ENCODE data around the gene USP36. TPM values are rescaled to one million over a fixed set of nuclear protein-coding genes. Genes with fewer than 3 reads are reported as not detected.
"Not testable (repeated sequence)": the region's sequence is repeated elsewhere in the genome, so short reads cannot be mapped to it uniquely, and the experiment has no call there.

The USP36 gene
- total RNA-seq = 93.8 and 107 TPM in 2 replicates

- ATAC-seq (ENCODE audit: low read depth) (peak; percentile 85), DNase-seq (peak; percentile 99)
- intact Hi-C loops (cut with micrococcal nuclease) = loop anchor here (1.0 to 5.0 kb wide), 9 partner anchors 48 to 1752 kb away; partner anchors contain the start of genes CYTH1, SEC14L1 and SOCS3
- no peaks in the 10 kb centered on the region for H3K27me3 Mint-ChIP-seq
- CTCF ChIA-PET = interaction anchor here (1.0 kb wide), 2 partner anchors 25 to 130 kb away, joined by 3 to 5 read pairs; no protein-coding TSS in a partner anchor
- POLR2A ChIA-PET = interaction anchor here (0.6 to 1.2 kb wide), 9 partner anchors 48 to 883 kb away, joined by 3 to 8 read pairs (median 4); partner anchors contain the start of gene TNRC6C
- H3K4me3 Mint-ChIP-seq = peak within 1 kb of the TSS; percentile 93
- TF ChIP-seq CTCF (IDR thresholded peaks at IDR 0.05) = no peak
- peaks cover 42% of the 10 kb centered on the region for H3K4me1 Mint-ChIP-seq
- H3K36me3 Mint-ChIP-seq (ENCODE audit: low read depth) = peaks cover 30% of the 10 kb centered on the region
- H3K27ac Mint-ChIP-seq = peak within 1 kb of the TSS; percentile 94
- no peaks in the 10 kb centered on the region for H3K9me3 Mint-ChIP-seq
Observed at GRCh38 chr17:78840780-78841611, at the start of gene USP36. Gene USP36, minus strand, starts transcription at chr17:78840814. Its CDS starts 4,451 bp downstream, at chr17:78836363.

GRCh38 chr17:78890096-78890495 is 49.5 kb upstream of the USP36 start:
- not testable (repeated sequence) for H3K36me3 Mint-ChIP-seq (ENCODE audit: low read depth); H3K9me3 Mint-ChIP-seq; ATAC-seq (ENCODE audit: low read depth); H3K27me3 Mint-ChIP-seq; DNase-seq
- intact Hi-C loops (cut with micrococcal nuclease) = loop anchor here (5.0 kb wide), 1 partner anchor 108 kb away; the partner anchor contains the start of gene CYTH1
- ChIA-PET POLR2A (interaction anchor here (0.7 to 1.6 kb wide), 9 partner anchors 12 to 1567 kb away, joined by 3 to 8 read pairs (median 3); no protein-coding TSS in a partner anchor), CTCF (interaction anchor here (1.6 to 4.7 kb wide), 2 partner anchors 25 to 82 kb away, joined by 6 to 40 read pairs; no protein-coding TSS in a partner anchor)
- peak overlapping the region; percentile 90 for H3K4me3 Mint-ChIP-seq
- H3K4me1 Mint-ChIP-seq = peaks cover 59% of the 10 kb centered on the region
- H3K27ac Mint-ChIP-seq = peak overlapping the region; percentile 94

DNA sequence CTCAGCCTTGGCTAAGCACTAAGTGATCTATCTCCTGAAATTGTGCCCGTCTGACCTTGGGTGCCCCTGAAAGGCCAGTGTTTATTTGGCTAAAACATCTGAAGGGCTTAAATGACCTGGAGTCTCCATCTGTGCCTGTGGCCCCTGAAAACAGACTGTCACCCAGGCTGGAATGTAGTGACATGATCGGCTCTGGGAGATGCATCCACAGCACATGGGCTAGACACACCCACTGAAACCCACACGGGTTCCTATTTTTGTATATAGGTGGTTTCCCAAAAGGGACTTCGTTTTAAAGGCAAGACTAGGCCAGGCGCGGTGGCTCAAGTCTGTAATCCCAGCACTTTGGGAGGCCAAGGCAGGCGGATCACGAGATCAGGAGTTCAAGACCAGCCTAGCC is 48.9 kb upstream of the USP36 start:
- Mint-ChIP-seq H3K9me3 (no peaks in the 10 kb centered on the region), H3K4me1 (peaks cover 59% of the 10 kb centered on the region), H3K36me3 (ENCODE audit: low read depth) (peaks cover 5% of the 10 kb centered on the region), H3K27me3 (no peaks in the 10 kb centered on the region), H3K4me3 (peak overlapping the region; percentile 90), H3K27ac (peak overlapping the region; percentile 94)
- no peak for TF ChIP-seq CTCF (IDR thresholded peaks at IDR 0.05)
- DNase-seq (peak; percentile 44), ATAC-seq (ENCODE audit: low read depth) (peak; percentile 73)
- ChIA-PET POLR2A (interaction anchor here (0.7 to 1.6 kb wide), 8 partner anchors 11 to 1566 kb away, joined by 3 to 8 read pairs (median 4); partner anchors contain the start of gene CANT1), CTCF (interaction anchor here (4.7 kb wide), 1 partner anchor 24 kb away, joined by 40 read pairs; no protein-coding TSS in a partner anchor)
- intact Hi-C loops (cut with micrococcal nuclease) = loop anchor here (1.0 to 2.0 kb wide), 5 partner anchors 10 to 81 kb away; partner anchors contain the start of gene USP36

GRCh38 chr17:78888941-78889518 is 48.4 kb upstream of the USP36 start:
- POLR2A ChIA-PET = interaction anchor here (0.7 to 1.6 kb wide), 7 partner anchors 11 to 505 kb away, joined by 3 to 8 read pairs (median 5); partner anchors contain the start of gene CANT1
- Mint-ChIP-seq H3K4me3 (peak overlapping the region; percentile 90), H3K27ac (peak overlapping the region; percentile 94), H3K4me1 (peaks cover 59% of the 10 kb centered on the region), H3K36me3 (ENCODE audit: low read depth) (peaks cover 5% of the 10 kb centered on the region), H3K9me3 (no peaks in the 10 kb centered on the region), H3K27me3 (no peaks in the 10 kb centered on the region)
- TF ChIP-seq CTCF (IDR thresholded peaks at IDR 0.05) = no peak
- intact Hi-C loops (cut with micrococcal nuclease) = loop anchor here (1.0 to 2.0 kb wide), 5 partner anchors 10 to 82 kb away; partner anchors contain the start of gene USP36
- CTCF ChIA-PET = interaction anchor here (4.7 kb wide), 1 partner anchor 24 kb away, joined by 40 read pairs; no protein-coding TSS in a partner anchor
- ATAC-seq (ENCODE audit: low read depth) (peak; percentile 51), DNase-seq (peak; percentile 41)

GRCh38 chr17:78886954-78887353 is 46.3 kb upstream of the USP36 start:
- ATAC-seq (ENCODE audit: low read depth) (no peak), DNase-seq (no peak)
- Mint-ChIP-seq H3K27me3 (peaks cover 4% of the 10 kb centered on the region), H3K4me1 (peaks cover 59% of the 10 kb centered on the region), H3K9me3 (no peaks in the 10 kb centered on the region), H3K36me3 (ENCODE audit: low read depth) (no peaks in the 10 kb centered on the region), H3K4me3 (no peak overlapping the region), H3K27ac (peak overlapping the region; percentile 50)
- POLR2A ChIA-PET = interaction anchor here (0.6 kb wide), 1 partner anchor 32 kb away, joined by 4 read pairs; no protein-coding TSS in a partner anchor
- no peak for TF ChIP-seq CTCF (IDR thresholded peaks at IDR 0.05)
- CTCF ChIA-PET = interaction anchor here (4.7 kb wide), 1 partner anchor 22 kb away, joined by 40 read pairs; no protein-coding TSS in a partner anchor
- intact Hi-C loops (cut with micrococcal nuclease) = no loop called here
